HEK293T (cell line): ENCODE results near the gene RASA4B.
"Not testable (repeated sequence)": the region's sequence is repeated elsewhere in the genome, so short reads cannot be mapped to it uniquely, and the experiment has no call there.

Experiments
- ARNT ChIP-seq: fragments of 450-650 bp; IDR thresholded peaks from 2 replicates; pipeline ENCODE4 v1.6.1; 2017; ENCODE audit warnings: mild to moderate bottlenecking
- BHLHE40 ChIP-seq: fragments of 450-650 bp; IDR thresholded peaks from 2 replicates; pipeline ENCODE4 v1.6.1; 2016; ENCODE audit warnings: mild to moderate bottlenecking, moderate library complexity, borderline replicate concordance
- CTBP1 ChIP-seq: fragments of 450-650 bp; IDR thresholded peaks from 2 replicates; pipeline ENCODE4 v1.6.1; 2016; ENCODE audit warnings: borderline replicate concordance
- ELF4 ChIP-seq: fragments of 450-650 bp; IDR thresholded peaks from 2 replicates; pipeline ENCODE4 v1.6.1; 2017; ENCODE audit warnings: antibody characterized with exemption
- FOXA1 ChIP-seq: fragments of 450-650 bp; IDR thresholded peaks from 2 replicates; pipeline ENCODE4 v1.6.1; 2016; ENCODE audit warnings: mild to moderate bottlenecking
- FOXK2 ChIP-seq: fragments of 450-650 bp; IDR thresholded peaks from 2 replicates; pipeline ENCODE4 v1.6.1; 2016; ENCODE audit warnings: mild to moderate bottlenecking
- FOXM1 ChIP-seq: fragments of 450-650 bp; IDR thresholded peaks from 2 replicates; pipeline ENCODE4 v1.6.1; 2017; ENCODE audit warnings: mild to moderate bottlenecking, borderline replicate concordance
- HDGF ChIP-seq: fragments of 450-650 bp; IDR thresholded peaks from 2 replicates; pipeline ENCODE4 v1.6.1; 2017; ENCODE audit warnings: antibody characterized with exemption, borderline replicate concordance
- L3MBTL2 ChIP-seq: fragments of 450-650 bp; conservative IDR thresholded peaks from 2 replicates; pipeline ENCODE4 v1.6.1; 2016; ENCODE audit warnings: mild to moderate bottlenecking
- LEF1 ChIP-seq: fragments of 450-650 bp; IDR thresholded peaks from 2 replicates; pipeline ENCODE4 v1.6.1; 2017; ENCODE audit warnings: mild to moderate bottlenecking, borderline replicate concordance
- NFRKB ChIP-seq: fragments of 450-650 bp; IDR thresholded peaks from 2 replicates; pipeline ENCODE4 v1.6.1; 2016; ENCODE audit warnings: mild to moderate bottlenecking, moderate library complexity
- PKNOX1 ChIP-seq: fragments of 450-650 bp; IDR thresholded peaks from 2 replicates; pipeline ENCODE4 v1.6.1; 2016
- SP1 ChIP-seq: fragments of 450-650 bp; IDR thresholded peaks from 2 replicates; pipeline ENCODE4 v1.6.1; 2017
- ZNF384 ChIP-seq: fragments of 450-650 bp; IDR thresholded peaks from 2 replicates; pipeline ENCODE4 v1.6.1; 2016

- TF ChIP-seq FOXM1, SP1, FOXA1, BHLHE40, HDGF, ARNT, FOXK2, ZNF384, ELF4, NFRKB, PKNOX1, L3MBTL2, CTBP1, LEF1: not testable (repeated sequence)
Measured at GRCh38 chr7:102474116-102474515, 43.5 kb downstream of the RASA4B start.
